Neutrophil (primary cell): Measurements from ENCODE around the gene TMEM132E.

Source experiments
- H3K27ac ChIP-seq: fragments of 200-600 bp; sonication (generic); 2 replicates; pipeline ENCODE4 v1.5.1; 2016; ENCODE audit warnings: mild to moderate bottlenecking, moderate library complexity
- H3K27me3 ChIP-seq: fragments of 200-600 bp; sonication (generic); 2 replicates; pipeline ENCODE4 v1.6.0; 2016; ENCODE audit warnings: mild to moderate bottlenecking
- H3K36me3 ChIP-seq: fragments of 200-600 bp; sonication (generic); 2 replicates; pipeline ENCODE4 v1.5.1; 2017
- H3K4me1 ChIP-seq, 2 experiments: fragments of 200-600 bp in 1 of 2; sonication (generic) in 1 of 2; 1 replicate in 1 of 2; 2 replicates in 1 of 2; pipeline versions ENCODE4 v1.5.1 to v1.6.1; 2013 to 2016; ENCODE audit warnings: low read depth in 1 of 2, low read length in 1 of 2, mild to moderate bottlenecking in 1 of 2, moderate library complexity in 1 of 2; ENCODE audit not compliant: control insufficient read depth in 1 of 2, insufficient read depth in 1 of 2
- H3K4me3 ChIP-seq, 2 experiments: fragments of 200-600 bp in 1 of 2; sonication (generic) in 1 of 2; 1 replicate in 1 of 2; 2 replicates in 1 of 2; pipeline ENCODE4 v1.5.1; 2013 to 2016; ENCODE audit warnings: low read depth in 1 of 2, low read length in 1 of 2, mild to moderate bottlenecking in 1 of 2, moderate library complexity in 1 of 2
- H3K9me3 ChIP-seq: fragments of 200-600 bp; sonication (generic); 2 replicates; pipeline ENCODE4 v1.5.1; 2016
- TF ChIP-seq, protein P1 (sequence below): fragments of 200-600 bp; sonication (generic); IDR thresholded peaks from 2 replicates; pipeline ENCODE4 v1.5.1; 2016; ENCODE audit warnings: antibody characterized with exemption

The TMEM132E gene

DNA sequence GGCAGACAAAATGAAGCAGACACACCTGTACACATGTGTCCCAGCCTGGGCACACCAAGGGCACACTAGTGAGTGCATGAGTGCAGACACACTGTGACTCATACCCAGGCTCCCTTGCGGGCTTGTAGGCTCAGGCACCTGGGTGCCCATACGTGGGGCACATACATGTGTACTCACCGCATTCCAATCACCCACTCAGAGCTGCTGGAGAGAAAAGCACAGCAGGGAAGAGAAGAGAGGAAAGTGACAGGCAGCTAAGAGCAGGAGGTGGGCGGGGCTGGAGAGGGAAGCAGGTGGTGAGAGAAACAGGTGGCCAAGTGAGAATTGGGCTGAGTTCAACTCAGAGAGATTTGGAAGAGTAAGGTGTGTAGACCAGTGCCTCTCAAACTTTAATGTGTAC is 54.0 kb downstream of the TMEM132E start:
- TF ChIP-seq, protein P1, sequence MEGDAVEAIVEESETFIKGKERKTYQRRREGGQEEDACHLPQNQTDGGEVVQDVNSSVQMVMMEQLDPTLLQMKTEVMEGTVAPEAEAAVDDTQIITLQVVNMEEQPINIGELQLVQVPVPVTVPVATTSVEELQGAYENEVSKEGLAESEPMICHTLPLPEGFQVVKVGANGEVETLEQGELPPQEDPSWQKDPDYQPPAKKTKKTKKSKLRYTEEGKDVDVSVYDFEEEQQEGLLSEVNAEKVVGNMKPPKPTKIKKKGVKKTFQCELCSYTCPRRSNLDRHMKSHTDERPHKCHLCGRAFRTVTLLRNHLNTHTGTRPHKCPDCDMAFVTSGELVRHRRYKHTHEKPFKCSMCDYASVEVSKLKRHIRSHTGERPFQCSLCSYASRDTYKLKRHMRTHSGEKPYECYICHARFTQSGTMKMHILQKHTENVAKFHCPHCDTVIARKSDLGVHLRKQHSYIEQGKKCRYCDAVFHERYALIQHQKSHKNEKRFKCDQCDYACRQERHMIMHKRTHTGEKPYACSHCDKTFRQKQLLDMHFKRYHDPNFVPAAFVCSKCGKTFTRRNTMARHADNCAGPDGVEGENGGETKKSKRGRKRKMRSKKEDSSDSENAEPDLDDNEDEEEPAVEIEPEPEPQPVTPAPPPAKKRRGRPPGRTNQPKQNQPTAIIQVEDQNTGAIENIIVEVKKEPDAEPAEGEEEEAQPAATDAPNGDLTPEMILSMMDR, result no peak
- Histone ChIP-seq H3K27me3 (peaks cover 99% of the 10 kb centered on the region), H3K36me3 (no peaks in the 10 kb centered on the region), H3K9me3 (no peaks in the 10 kb centered on the region), H3K4me1 (peaks cover 0 to 7% of the 10 kb centered on the region in 2 experiments), H3K27ac (no peak overlapping the region), H3K4me3 (no peak overlapping the region)

DNA sequence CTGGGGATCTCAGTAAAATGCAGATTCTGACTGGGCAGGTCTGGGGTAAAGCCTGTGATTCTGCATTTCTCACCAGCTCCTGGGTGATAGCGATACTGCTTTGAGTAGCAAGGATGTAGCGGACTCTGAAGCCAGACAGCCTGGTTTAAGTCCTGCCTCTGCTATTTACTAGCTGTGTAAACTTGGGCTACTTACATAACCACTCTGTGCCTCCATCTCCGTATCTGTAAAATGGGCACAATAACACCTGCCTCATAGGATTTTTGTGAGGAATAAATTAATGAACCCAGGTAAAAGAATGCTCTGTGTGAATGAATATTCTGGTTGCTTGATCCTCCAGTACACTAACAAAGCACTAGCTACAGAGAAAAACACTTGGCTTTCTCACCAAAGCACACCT is 54.4 kb downstream of the TMEM132E start:
- TF ChIP-seq, protein P1, result no peak
- Histone ChIP-seq H3K36me3 (no peaks in the 10 kb centered on the region), H3K9me3 (no peaks in the 10 kb centered on the region), H3K27ac (no peak overlapping the region), H3K27me3 (peaks cover 99% of the 10 kb centered on the region), H3K4me3 (no peak overlapping the region), H3K4me1 (peaks cover 0 to 7% of the 10 kb centered on the region in 2 experiments)

DNA sequence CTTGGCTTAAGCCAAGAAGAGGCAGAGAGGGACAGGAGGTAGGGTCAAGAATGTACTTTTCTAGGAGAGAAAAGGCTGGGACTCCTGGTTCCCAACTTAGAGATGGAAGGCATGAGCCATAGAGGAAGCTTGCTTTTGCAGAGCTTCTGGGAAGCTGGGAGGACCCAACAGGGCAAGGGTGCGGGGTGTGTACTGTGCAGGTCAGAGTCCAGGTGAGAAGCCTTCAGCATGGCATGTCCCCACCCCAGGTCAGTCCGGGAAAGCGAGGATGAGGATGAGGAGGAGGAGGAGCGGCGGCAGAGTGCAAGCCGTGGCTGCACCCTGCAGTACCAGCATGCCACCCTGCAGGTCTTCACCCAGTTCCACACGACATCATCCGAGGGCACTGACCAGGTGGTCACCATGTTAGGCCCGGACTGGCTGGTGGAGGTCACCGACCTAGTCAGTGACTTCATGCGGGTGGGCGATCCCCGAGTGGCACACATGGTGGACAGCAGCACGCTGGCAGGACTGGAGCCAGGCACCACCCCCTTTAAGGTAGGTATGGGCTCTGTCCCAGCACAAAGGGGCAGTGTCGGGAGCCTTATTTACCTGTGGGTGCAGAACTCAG is 55.3 kb downstream of the TMEM132E start:
- H3K9me3 ChIP-seq, result no peaks in the 10 kb centered on the region
- H3K27me3 ChIP-seq, result peaks cover 99% of the 10 kb centered on the region
- TF ChIP-seq, protein P1, result no peak
- no peak overlapping the region for H3K27ac ChIP-seq
- H3K36me3 ChIP-seq, result no peaks in the 10 kb centered on the region
- H3K4me3 ChIP-seq, result no peak overlapping the region
- H3K4me1 ChIP-seq, result peaks cover 0 to 7% of the 10 kb centered on the region in 2 experiments

GRCh38 chr17:34635876-34636275 is 56.5 kb downstream of the TMEM132E start:
- Histone ChIP-seq H3K4me1 (peaks cover 0 to 7% of the 10 kb centered on the region in 2 experiments), H3K9me3 (no peaks in the 10 kb centered on the region), H3K36me3 (no peaks in the 10 kb centered on the region), H3K27ac (no peak overlapping the region), H3K27me3 (peaks cover 99% of the 10 kb centered on the region), H3K4me3 (no peak overlapping the region)
- TF ChIP-seq, protein P1, result no peak

GRCh38 chr17:34637041-34637547 is 57.7 kb downstream of the TMEM132E start:
- TF ChIP-seq, protein P1, result no peak
- Histone ChIP-seq H3K36me3 (no peaks in the 10 kb centered on the region), H3K4me1 (peaks cover 0 to 7% of the 10 kb centered on the region in 2 experiments), H3K27ac (no peak overlapping the region), H3K4me3 (no peak overlapping the region), H3K27me3 (peaks cover 99% of the 10 kb centered on the region), H3K9me3 (no peaks in the 10 kb centered on the region)
